Measurements from ENCODE around the gene LRRC71.

The LRRC71 gene

GRCh38 chr1:156928043-156928602 is 7.7 kb downstream of the LRRC71 start:
- no peak for DNase-seq

GRCh38 chr1:156929596-156930238 is 9.3 kb downstream of the LRRC71 start:
- DNase-seq = no peak

- no peak for DNase-seq
Observed at GRCh38 chr1:156930483-156930882, 10.1 kb downstream of the LRRC71 start.

GRCh38 chr1:156931211-156931952 is 10.9 kb downstream of the LRRC71 start:
- DNase-seq = no peak

- no peak for DNase-seq
Observed at GRCh38 chr1:156931974-156932710, 11.7 kb downstream of the LRRC71 start.

- no peak for DNase-seq
Observed at GRCh38 chr1:156933136-156933535, 12.7 kb downstream of the LRRC71 start.

- no peak for DNase-seq
Observed at GRCh38 chr1:156935505-156936128, 15.2 kb downstream of the LRRC71 start.

- DNase-seq = no peak
Observed at GRCh38 chr1:156936191-156936590, 15.8 kb downstream of the LRRC71 start.

- no peak for DNase-seq
Observed at GRCh38 chr1:156936721-156937220, 16.3 kb downstream of the LRRC71 start.

- no peak for DNase-seq
Observed at GRCh38 chr1:156937883-156938282, 17.5 kb downstream of the LRRC71 start.

- DNase-seq = no peak
Observed at GRCh38 chr1:156938813-156939212, 18.4 kb downstream of the LRRC71 start.

GRCh38 chr1:156939786-156940334 is 19.4 kb downstream of the LRRC71 start:
- no peak for DNase-seq

GRCh38 chr1:156941675-156942074 is 21.2 kb downstream of the LRRC71 start:
- no peak for DNase-seq

GRCh38 chr1:156942176-156942575 is 21.7 kb downstream of the LRRC71 start:
- DNase-seq = no peak

GRCh38 chr1:156942576-156942975 is 22.1 kb downstream of the LRRC71 start:
- no peak for DNase-seq

- no peak for DNase-seq
Observed at GRCh38 chr1:156943756-156944155, 23.3 kb downstream of the LRRC71 start.

- no peak for DNase-seq
Observed at GRCh38 chr1:156944268-156944667, 23.8 kb downstream of the LRRC71 start.

- DNase-seq = no peak
Observed at GRCh38 chr1:156944848-156945247, 24.4 kb downstream of the LRRC71 start.

- DNase-seq = peak; percentile 8
Observed at GRCh38 chr1:156945881-156946661, 25.6 kb downstream of the LRRC71 start.

- no peak for DNase-seq
Observed at GRCh38 chr1:156947127-156947526, 26.7 kb downstream of the LRRC71 start.

- DNase-seq = no peak
Observed at GRCh38 chr1:156947818-156948525, 27.5 kb downstream of the LRRC71 start.

All from NCI-H2029 (cell line).